K562 (cell line): ENCODE results near the gene DRC1. TPM values are rescaled to one million over a fixed set of nuclear protein-coding genes. Genes with fewer than 3 reads are reported as not detected.

ENCODE experiments used
- CTBP1 ChIP-seq: fragments of 450-650 bp; IDR thresholded peaks from 2 replicates; pipeline ENCODE4 v1.6.1; 2016; ENCODE audit warnings: borderline replicate concordance
- GTF2F1 ChIP-seq: IDR thresholded peaks from 2 replicates; pipeline ENCODE4 v1.6.1; 2011; ENCODE audit warnings: low read depth, low read length, improper control_type of control experiment
- HSF4 ChIP-seq: fragments of 250-450 bp; sonication (Bioruptor Pico); IDR thresholded peaks from 2 replicates; pipeline ENCODE4 v2.1.2; 2022; ENCODE audit warnings: mild to moderate bottlenecking, moderate library complexity, borderline replicate concordance
- KDM4B ChIP-seq, 2 experiments: fragments of 450-650 bp in 1 of 2; sonication (generic) in 1 of 2; IDR thresholded peaks; 2 replicates each; pipeline ENCODE4 v1.6.1; 2016 to 2017; ENCODE audit warnings: borderline replicate concordance in 2 of 2, antibody characterized with exemption in 1 of 2, low read depth in 1 of 2, mild to moderate bottlenecking in 1 of 2
- MCM5 ChIP-seq: fragments of 450-650 bp; IDR thresholded peaks from 2 replicates; pipeline ENCODE4 v1.6.1; 2016; ENCODE audit warnings: low read depth
- RB1 ChIP-seq: fragments of 450-650 bp; IDR thresholded peaks from 2 replicates; pipeline ENCODE4 v1.6.1; 2017; ENCODE audit warnings: low read depth, mild to moderate bottlenecking
- REST ChIP-seq, 2 experiments: fragments of 450-650 bp; formaldehyde crosslinking in 1 of 2; IDR thresholded peaks; 2 replicates each; pipeline versions ENCODE4 v1.4.0 to v1.6.1; 2014 to 2020; ENCODE audit warnings: mild to moderate bottlenecking in 2 of 2, borderline replicate concordance in 1 of 2, low read depth in 1 of 2
- SMARCC2 ChIP-seq: fragments of 450-650 bp; IDR thresholded peaks from 2 replicates; pipeline ENCODE4 v1.6.1; 2017; ENCODE audit warnings: antibody characterized with exemption, moderate library complexity, mild to moderate bottlenecking, low read depth
- STAG1 ChIP-seq: sonication (generic); formaldehyde crosslinking; IDR thresholded peaks from 2 replicates; pipeline ENCODE4 v1.5.0; 2020; ENCODE audit warnings: missing genetic modification reagents, borderline replicate concordance
- ZFPM2 ChIP-seq: fragments of 250-450 bp; sonication (Bioruptor Pico); IDR thresholded peaks from 2 replicates; pipeline ENCODE4 v1.5.1; 2022; ENCODE audit warnings: mild to moderate bottlenecking
- polyA plus RNA-seq, 8 experiments: library from polyadenylated mRNA; depleted of rRNA in 4 of 8; stranded (reverse) in 5 of 8; unstranded in 3 of 8; fragments of >200 nt; fragmentation: Nextera tagmentation in 2 of 8; fragmentation: Illumina TruSeq in 1 of 8; extraction: Ambion mirVana in 2 of 8; extraction: Trizol in 1 of 8; gene quantifications; 2 replicates each; pipeline versions ENCODE4 v1.2.1 to v1.2.3, GENCODE V29; 2011 to 2014; ENCODE audit warnings: inconsistent platforms in 1 of 8, missing spikeins in 1 of 8
- total RNA-seq, 7 experiments: library from RNA; depleted of rRNA in 6 of 7; stranded (reverse); fragments of >200 nt in 6 of 7; fragmentation: Illumina TruSeq in 2 of 7; extraction: Trizol in 2 of 7; gene quantifications; 2 replicates each; pipeline versions ENCODE4 v1.2.1 to v1.2.3, GENCODE V29; 2011 to 2021; ENCODE audit warnings: low replicate concordance in 1 of 7
- TF ChIP-seq, protein P1 (sequence below): sonication (generic); formaldehyde crosslinking; IDR thresholded peaks from 2 replicates; pipeline ENCODE4 v1.9.0; 2022; ENCODE audit warnings: mild to moderate bottlenecking, missing genetic modification reagents
- TF ChIP-seq, protein P2 (sequence below): fragments of 450-650 bp; formaldehyde crosslinking; IDR thresholded peaks from 2 replicates; pipeline ENCODE4 v1.4.0; 2020; ENCODE audit warnings: mild to moderate bottlenecking, mixed read lengths

Gene DRC1
- total and polyA plus RNA-seq, 9 of the 15 experiments (the other 6 are each of a cell fraction or from before 2014, with no cell fraction given) = 0.07 to 0.10 TPM; not detected in 7

DNA sequence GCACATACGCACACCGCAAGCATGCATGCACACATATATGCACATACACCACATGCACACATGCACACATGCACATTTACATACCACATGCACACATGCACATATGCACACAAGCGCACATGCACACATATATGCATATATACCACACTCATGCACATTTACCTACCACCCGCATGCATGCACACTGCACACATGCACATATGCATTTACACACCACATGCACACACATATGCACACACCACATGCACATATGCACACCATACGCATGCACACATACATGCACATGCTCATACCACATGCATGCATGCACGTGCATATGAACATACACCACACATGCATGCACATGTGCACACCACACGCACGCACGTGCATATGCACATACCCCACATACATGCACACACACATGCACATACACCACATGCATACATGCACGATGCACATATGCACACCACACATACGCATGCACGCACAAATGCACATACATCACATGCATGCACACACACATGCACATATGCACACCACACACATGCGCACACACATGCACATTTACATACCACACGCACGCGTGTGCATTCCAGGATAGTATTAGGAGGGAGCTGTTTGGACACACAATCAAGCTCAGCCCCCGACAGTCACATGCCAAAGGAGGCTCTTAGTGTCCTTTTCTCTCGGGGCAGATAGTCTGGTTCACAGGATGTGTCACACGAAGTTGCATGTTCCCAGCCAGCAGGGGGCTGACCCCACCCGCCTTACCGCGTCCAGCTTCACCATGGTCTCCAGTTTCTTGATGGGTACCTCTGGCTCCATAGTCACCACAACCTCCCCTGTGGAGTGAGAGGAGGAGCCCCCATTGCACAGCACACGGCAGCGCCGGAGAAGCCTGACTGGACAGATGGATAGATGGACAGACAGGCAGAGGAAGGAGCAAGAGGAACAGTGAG is 70.3 kb downstream of the DRC1 start (continued):
- peak; percentile 65; the same call in 1 of the 2 replicates for TF ChIP-seq REST (IDR thresholded peaks at IDR 0.05; ENCODE audit: borderline replicate concordance)
- TF ChIP-seq REST (CRISPR knock-in tag; IDR thresholded peaks at IDR 0.05; ENCODE audit: low read depth) = no peak
- TF ChIP-seq, protein P1, sequence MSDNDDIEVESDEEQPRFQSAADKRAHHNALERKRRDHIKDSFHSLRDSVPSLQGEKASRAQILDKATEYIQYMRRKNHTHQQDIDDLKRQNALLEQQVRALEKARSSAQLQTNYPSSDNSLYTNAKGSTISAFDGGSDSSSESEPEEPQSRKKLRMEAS = peak; percentile 80
- no peak for TF ChIP-seq MCM5
- no peak for TF ChIP-seq ZFPM2 (CRISPR knock-in tag)
- 0 out of 2 replicates have a peak, but pooled peaks have one; percentile 31 for TF ChIP-seq RB1
- TF ChIP-seq, protein P2, sequence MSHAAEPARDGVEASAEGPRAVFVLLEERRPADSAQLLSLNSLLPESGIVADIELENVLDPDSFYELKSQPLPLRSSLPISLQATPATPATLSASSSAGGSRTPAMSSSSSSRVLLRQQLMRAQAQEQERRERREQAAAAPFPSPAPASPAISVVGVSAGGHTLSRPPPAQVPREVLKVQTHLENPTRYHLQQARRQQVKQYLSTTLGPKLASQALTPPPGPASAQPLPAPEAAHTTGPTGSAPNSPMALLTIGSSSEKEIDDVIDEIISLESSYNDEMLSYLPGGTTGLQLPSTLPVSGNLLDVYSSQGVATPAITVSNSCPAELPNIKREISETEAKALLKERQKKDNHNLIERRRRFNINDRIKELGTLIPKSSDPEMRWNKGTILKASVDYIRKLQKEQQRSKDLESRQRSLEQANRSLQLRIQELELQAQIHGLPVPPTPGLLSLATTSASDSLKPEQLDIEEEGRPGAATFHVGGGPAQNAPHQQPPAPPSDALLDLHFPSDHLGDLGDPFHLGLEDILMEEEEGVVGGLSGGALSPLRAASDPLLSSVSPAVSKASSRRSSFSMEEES (CRISPR knock-in tag) = no peak
- TF ChIP-seq CTBP1 = no peak
- TF ChIP-seq HSF4 = no peak
- no peak for TF ChIP-seq SMARCC2
- no peak for TF ChIP-seq KDM4B (IDR thresholded peaks at IDR 0.05; ENCODE audit: borderline replicate concordance in 2 of 2, low read depth in 1 of 2)
- TF ChIP-seq GTF2F1 = no peak
- peak; percentile 16; the same call in 1 of the 2 replicates for TF ChIP-seq STAG1 (CRISPR knock-in tag)
